M059J (cell line): ENCODE measurements around the gene AXIN2. TPM values are rescaled to one million over a fixed set of nuclear protein-coding genes. Genes with fewer than 3 reads are reported as not detected.

ENCODE experiments used
- DNase-seq: peaks from one replicate; pipeline ENCODE4 v3.0.0-alpha.2; 2012; ENCODE audit warnings: low read depth
- total RNA-seq: library from RNA; depleted of rRNA; stranded (reverse); fragments of >200 nt; shearing (Covaris generic); gene quantifications from 2 replicates; pipeline ENCODE4 v1.2.3, GENCODE V29; 2014

The AXIN2 gene
- total RNA-seq, 1 experiment from 2014 or later, result 3.3 TPM

GRCh38 chr17:65556014-65556909, 5.2 kb downstream of the AXIN2 start:
- DNase-seq, result peak; percentile 41

- peak; percentile 25 for DNase-seq
Observed at GRCh38 chr17:65554553-65555223, 6.8 kb downstream of the AXIN2 start.

DNA sequence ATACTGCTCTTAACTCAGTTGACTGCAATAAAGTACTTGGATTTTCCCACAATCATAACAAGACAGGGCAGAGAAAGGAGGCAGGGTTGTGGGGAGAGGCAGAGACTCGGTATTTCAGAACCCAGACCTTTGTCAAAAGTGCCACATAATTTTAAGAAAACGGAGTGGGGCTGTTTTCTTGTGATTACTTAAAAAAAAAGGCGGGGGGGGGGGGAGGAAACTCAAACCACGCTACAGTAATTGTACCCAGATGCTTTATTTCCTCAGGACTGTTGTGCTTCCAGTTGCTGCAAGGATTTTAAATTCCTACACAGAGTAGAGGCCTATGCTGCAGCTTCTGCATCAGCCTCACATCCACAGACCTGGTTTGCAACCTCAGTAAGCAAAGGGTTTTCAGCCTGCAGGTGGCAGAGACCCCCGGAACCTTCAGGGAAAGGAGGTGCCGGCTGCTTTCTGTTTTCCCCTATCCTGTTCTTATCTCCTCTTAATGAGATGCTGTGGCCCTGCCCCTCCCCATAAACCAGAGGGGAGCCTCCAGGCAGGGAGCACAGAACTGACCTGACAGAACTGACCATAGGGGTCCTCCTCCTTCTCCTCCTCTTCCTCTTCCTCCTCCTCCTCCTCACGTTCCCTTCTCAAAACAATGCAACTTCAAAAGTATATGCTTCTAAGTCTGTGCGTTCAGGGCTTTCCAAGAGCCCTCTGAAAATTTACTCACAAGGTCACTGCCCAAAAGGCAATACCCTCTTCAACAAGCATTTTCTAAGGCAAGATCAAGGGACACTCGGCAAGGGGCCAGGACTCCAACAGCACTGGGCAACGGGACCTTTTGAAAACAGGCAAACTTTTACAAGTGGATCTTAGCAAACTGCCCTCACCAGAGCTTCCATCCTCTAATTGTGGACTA, 7.5 kb downstream of the AXIN2 start:
- DNase-seq, result no peak

DNA sequence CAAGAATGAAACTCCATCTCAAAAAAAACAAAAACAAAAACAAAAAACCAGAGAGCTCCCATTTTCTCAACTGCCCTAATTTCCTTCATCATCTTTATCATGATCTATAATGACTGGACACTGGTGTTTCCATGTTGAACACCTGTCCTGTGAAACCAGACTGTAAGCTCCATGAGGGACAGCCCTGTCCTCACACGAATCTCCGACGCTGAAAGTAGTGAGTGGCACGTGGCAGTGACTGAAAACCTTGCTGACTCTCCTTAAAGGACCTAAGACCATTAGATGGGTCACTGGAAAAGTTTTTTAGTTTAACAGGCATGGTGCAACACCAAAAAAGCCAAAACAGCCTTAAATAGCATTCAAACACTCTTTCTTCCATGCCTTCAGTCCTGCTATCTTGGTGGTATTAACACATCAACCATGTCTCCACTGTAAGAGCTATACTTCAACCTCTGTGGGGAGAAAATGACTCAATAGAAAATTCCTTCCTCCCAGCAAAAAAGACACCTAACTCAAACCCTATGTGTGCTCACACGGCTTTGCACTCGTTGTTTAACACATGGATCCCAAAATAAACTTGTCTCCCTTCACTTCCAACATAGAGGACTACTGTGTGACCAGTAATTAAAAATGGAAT, 8.3 kb downstream of the AXIN2 start:
- peak; percentile 56 for DNase-seq

DNA sequence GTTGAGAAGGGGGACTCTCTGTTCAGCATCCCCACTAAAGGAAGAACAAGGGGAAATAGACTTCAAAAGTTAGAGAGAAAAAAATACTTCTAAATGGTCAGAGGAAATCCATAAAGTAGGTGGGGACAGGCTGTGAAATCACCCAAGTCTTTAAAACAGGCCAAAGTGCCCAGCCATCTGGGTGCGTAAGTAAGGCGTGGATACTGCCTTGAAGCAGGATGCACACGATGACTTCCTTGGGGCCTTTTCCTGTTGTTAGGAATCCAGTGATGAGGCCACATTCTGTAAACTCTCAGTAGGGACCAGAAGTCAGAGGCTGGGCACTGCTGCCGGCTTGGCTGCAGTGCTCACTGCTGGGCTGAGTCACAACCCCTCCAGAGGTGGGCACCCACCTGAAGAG, 9.2 kb downstream of the AXIN2 start:
- no peak for DNase-seq

GRCh38 chr17:65551267-65552040, 10.0 kb downstream of the AXIN2 start:
- DNase-seq, result no peak

- no peak for DNase-seq
Observed at GRCh38 chr17:65550758-65551157, 10.7 kb downstream of the AXIN2 start.

DNA sequence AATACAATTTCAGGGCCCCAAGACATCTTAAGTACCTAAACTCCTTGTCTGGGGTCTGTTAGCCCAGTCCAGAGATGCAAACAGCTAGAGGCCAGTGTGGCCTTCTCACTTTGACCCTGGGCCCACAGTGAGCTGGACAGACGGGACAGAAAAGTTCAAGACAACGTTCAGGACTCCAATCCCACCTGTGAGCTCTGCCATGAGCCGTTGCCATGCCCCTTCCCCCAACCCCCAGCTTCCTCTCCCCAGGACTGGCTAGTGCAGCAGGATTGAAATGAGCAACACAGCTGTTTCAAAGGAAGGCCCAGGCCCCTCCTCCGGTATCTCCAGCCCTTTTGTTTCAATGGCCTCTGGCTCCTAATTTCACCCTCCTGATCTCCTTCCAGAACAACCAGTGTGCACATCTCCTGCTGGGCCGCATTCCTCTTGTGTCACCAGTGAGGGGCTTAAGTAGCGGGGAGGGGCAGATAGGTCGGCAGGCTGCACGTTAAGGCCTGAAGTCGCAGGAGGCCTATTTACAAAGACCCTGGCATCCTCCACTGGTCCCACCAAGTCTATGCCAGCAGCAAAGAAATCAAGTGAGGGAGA, 11.3 kb downstream of the AXIN2 start:
- no peak for DNase-seq

- DNase-seq, result no peak
Observed at GRCh38 chr17:65548269-65548969, 13.0 kb downstream of the AXIN2 start.

DNA sequence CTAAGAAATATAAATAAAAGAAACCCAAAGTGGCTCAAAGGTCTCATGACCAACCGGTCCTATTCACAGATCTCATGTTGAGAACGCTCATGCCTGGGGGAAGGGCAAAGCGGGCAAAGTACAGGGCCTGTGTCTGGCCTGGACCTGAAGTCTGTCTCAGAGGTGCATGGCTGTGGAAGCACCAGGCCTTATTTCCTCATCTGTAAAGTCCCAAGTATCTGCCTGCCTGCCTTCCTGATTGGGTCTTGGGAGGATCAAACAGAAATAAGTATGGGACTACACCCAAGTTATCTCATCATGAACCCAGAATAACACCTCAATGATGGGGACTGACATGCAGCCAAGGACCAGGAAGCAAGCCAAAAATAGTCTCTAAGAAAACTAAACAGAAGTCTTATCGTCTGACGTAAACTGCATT, 14.2 kb downstream of the AXIN2 start:
- DNase-seq, result no peak

GRCh38 chr17:65546579-65546978, 14.9 kb downstream of the AXIN2 start:
- no peak for DNase-seq

- DNase-seq, result no peak
Observed at GRCh38 chr17:65545705-65546523, 15.5 kb downstream of the AXIN2 start.

- no peak for DNase-seq
Observed at GRCh38 chr17:65544672-65545071, 16.8 kb downstream of the AXIN2 start.

GRCh38 chr17:65542610-65543009, 18.8 kb downstream of the AXIN2 start:
- DNase-seq, result peak; percentile 64

DNA sequence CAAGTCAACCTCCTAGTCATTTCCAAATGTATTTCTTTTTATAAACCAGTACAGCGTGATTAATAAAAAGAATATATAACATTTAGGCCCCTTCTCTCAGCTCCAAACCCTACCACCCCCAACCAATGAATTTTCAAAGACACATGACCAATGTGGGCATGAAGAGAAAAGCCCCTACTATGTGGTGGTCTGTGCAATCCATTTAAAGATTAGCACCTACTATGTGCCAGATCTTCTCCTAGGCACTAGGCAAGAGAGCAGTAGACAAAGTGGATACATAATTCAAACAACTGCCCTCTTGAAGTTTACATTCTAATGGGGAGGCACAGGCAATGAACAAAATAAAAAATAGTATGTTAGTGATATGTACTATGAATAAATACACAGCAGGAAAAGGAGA, 19.4 kb downstream of the AXIN2 start:
- DNase-seq, result no peak

GRCh38 chr17:65541453-65541852, 20.0 kb downstream of the AXIN2 start:
- DNase-seq, result no peak

DNA sequence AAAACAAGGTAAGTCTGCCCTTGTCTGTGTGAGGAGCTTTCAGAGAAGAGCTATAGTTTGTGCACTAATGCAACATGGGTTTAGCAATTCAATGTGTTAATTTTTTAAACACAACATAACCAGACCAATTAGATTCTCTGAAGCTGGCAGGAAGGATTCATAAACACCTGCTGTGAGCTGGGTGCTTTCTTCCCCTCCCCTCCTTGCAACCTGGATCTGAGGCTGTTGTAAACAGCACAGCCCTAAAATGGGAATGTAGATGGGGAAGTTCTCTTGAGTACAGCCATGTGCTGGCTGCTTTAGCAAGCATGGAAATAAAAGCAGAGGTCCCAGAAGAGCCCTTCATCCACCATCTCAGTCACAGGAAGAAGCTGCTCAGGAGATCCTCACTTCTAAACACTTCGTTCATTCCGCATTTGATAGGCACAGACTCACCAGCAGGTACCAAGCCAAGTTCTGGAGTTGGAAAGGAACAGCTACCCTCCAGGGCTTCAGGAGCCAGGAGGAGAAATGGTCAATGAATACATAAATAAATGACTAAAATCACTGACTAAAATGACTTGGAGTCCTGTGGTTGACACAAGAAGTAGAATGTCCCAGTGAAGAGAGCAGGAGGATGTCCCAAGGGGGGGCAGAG, 21.7 kb downstream of the AXIN2 start:
- DNase-seq, result no peak
